Measurements from ENCODE around the gene ATG14.
A peak's percentile ranks its signal among the peaks of the same experiment; 100 is the strongest.

Gene ATG14

DNA sequence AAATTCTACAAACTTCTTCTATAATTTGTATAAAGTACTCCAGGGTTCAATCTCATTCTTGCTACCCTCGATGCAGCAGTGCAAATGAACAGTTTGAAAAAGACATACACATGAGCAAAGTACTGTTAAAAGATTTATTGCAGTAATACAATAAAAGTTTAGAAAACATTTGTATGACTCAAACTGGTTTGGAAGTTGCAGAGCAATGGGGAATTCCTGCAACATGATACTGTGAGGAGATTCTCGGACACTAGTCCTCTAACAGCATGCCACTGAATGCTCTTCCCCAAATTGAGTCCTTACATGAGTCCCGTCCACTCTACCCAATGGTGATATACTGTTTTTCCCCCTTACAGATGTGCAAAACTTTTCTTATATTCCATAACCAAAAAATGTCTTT lies 45.4 kb downstream of the ATG14 start:
- TF ChIP-seq, protein P1, sequence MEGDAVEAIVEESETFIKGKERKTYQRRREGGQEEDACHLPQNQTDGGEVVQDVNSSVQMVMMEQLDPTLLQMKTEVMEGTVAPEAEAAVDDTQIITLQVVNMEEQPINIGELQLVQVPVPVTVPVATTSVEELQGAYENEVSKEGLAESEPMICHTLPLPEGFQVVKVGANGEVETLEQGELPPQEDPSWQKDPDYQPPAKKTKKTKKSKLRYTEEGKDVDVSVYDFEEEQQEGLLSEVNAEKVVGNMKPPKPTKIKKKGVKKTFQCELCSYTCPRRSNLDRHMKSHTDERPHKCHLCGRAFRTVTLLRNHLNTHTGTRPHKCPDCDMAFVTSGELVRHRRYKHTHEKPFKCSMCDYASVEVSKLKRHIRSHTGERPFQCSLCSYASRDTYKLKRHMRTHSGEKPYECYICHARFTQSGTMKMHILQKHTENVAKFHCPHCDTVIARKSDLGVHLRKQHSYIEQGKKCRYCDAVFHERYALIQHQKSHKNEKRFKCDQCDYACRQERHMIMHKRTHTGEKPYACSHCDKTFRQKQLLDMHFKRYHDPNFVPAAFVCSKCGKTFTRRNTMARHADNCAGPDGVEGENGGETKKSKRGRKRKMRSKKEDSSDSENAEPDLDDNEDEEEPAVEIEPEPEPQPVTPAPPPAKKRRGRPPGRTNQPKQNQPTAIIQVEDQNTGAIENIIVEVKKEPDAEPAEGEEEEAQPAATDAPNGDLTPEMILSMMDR (IDR thresholded peaks at IDR 0.05; ENCODE audit: low read depth, low read length, missing control alignments): no peak
- H3K4me3 ChIP-seq (ENCODE audit: low read depth, low read length): no peak overlapping the region
- no peak for DNase-seq (ENCODE audit: low read depth)
- in situ Hi-C loops (cut with HindIII; ENCODE audit: low sequenced_read_pairs): no loop called here

DNA sequence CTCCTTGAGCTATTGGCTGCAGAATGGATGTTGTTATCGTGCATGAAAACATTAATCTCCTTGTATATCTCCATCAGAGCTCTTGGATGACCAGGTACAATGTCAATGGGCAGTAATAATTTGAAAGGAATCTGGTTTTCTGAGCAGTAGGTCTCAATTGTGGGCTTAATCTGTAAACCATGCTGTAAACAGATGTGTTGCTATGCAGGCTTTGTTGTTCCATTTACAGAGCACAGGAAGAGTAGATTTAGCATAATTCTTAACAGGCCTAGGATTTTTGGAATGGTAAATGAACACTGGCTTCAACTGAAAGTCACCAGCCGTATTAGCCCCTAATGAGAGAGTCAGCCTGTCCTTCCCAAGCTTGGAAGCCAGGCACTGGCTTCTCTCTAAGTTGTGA lies 50.4 kb downstream of the ATG14 start:
- H3K4me3 ChIP-seq (ENCODE audit: low read depth, low read length): no peak overlapping the region
- DNase-seq (ENCODE audit: low read depth): no peak
- TF ChIP-seq, protein P1 (IDR thresholded peaks at IDR 0.05; ENCODE audit: low read depth, low read length, missing control alignments): no peak
- in situ Hi-C loops (cut with HindIII; ENCODE audit: low sequenced_read_pairs): no loop called here

DNA sequence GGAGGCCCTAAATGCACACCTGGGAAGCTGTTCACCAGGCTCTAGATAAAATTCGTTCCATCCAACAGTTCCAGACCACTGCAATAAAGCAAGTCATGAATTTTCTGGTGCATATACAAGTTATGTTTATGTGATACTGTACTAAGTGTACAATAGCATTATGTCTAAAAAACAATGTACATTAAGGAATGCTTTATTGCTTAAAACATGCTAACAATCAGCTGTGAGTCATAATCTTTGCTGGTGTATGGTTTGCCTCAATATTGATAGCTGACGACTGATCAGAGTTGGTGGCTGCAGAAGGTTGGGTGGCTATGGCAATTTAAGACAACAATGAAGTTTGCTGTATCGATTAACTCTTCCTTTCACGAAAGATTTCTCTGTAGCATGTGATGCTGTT lies 52.3 kb downstream of the ATG14 start:
- in situ Hi-C loops (cut with HindIII; ENCODE audit: low sequenced_read_pairs): no loop called here
- H3K4me3 ChIP-seq (ENCODE audit: low read depth, low read length): no peak overlapping the region
- no peak for DNase-seq (ENCODE audit: low read depth)
- TF ChIP-seq, protein P1 (IDR thresholded peaks at IDR 0.05; ENCODE audit: low read depth, low read length, missing control alignments): no peak

DNA sequence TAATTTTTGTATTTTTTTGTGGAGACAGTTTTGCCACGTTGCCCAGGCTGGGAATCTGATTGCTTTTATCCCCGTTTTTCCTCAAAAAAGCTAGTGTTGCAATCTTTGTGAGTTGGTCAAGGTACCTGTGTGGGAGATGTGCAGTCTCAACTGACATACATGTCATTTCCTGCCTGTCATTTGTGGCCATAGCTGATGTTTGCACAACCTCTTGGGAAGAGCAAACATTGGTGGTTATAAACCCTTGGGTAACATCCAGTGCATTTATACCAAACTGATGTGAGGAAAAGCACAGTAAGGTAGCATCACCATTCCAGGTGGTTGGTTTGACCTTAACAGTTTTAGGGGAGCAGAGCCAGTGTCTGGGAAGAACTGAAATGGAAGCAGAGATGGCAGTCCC lies 54.7 kb downstream of the ATG14 start:
- no peak overlapping the region for H3K4me3 ChIP-seq (ENCODE audit: low read depth, low read length)
- in situ Hi-C loops (cut with HindIII; ENCODE audit: low sequenced_read_pairs): no loop called here
- no peak for DNase-seq (ENCODE audit: low read depth)
- TF ChIP-seq, protein P1 (IDR thresholded peaks at IDR 0.05; ENCODE audit: low read depth, low read length, missing control alignments): no peak

DNA sequence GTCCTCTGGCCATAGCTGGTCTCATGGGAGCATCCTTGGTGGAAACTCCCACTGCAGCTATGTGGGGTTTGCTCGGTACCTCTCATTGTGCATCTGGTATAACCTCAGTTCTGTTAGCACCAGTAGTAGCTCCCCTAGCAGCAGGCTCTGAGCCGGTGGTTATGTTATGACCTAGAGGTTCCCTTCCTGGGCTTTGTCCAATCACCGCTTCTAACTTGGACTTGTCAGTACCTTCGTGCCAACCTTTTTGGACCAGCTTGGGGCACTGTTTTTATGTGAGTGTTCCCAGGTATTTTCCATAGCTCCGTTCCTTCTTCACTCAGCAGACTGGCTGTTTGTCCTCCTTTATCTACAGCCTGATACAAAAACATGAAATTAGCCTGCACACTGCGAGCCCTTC lies 55.7 kb downstream of the ATG14 start:
- no peak overlapping the region for H3K4me3 ChIP-seq (ENCODE audit: low read depth, low read length)
- no peak for DNase-seq (ENCODE audit: low read depth)
- in situ Hi-C loops (cut with HindIII; ENCODE audit: low sequenced_read_pairs): no loop called here
- TF ChIP-seq, protein P1 (IDR thresholded peaks at IDR 0.05; ENCODE audit: low read depth, low read length, missing control alignments): no peak

DNA sequence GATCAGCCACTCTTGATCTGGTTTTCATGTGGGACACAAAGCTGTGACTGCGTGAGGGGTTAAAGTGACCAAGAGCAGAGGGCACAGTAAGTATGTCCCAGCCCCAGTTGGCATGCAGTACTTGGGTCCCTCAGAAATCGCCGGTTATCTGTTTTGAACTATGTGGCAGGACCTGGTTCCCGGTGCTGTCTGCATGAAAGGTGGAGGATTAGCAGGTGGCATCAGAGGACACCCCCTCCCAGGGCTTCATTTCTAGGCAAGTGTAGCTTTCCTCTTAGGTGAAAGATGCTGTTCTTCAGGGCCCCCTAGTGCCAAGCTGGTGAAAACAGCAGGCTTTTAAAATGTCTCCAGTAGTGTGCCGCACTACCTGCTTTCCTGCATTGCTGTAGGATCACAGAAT lies 57.1 kb downstream of the ATG14 start:
- DNase-seq (ENCODE audit: low read depth): peak; percentile 20
- in situ Hi-C loops (cut with HindIII; ENCODE audit: low sequenced_read_pairs): no loop called here
- no peak overlapping the region for H3K4me3 ChIP-seq (ENCODE audit: low read depth, low read length)
- TF ChIP-seq, protein P1 (IDR thresholded peaks at IDR 0.05; ENCODE audit: low read depth, low read length, missing control alignments): peak; percentile 82
